ENCODE measurements around the gene ZBTB7C. TPM values are rescaled to one million over a fixed set of nuclear protein-coding genes. Genes with fewer than 3 reads are reported as not detected.

Gene ZBTB7C
- total RNA-seq, 4 donors from 2014 or later, result 38.2 to 92.3 (median 52.4) TPM

- TF ChIP-seq POLR2A (IDR thresholded peaks at IDR 0.05) (no peak), CTCF (IDR thresholded peaks at IDR 0.05) (peak in 2 of 6 experiments; percentile 5 to 23)
- Histone ChIP-seq H3K9me3 (no peaks in the 10 kb centered on the region), H3K4me3 (no peak overlapping the region), H3K27me3 (no peaks in the 10 kb centered on the region), H3K36me3 (no peaks in the 10 kb centered on the region), H3K27ac (no peak overlapping the region), H3K4me1 (peaks cover 0 to 26% (median 0%) of the 10 kb centered on the region in 3 donors)
- 75 to 87% methylated on average over 3 to 4 of the region's 5 CpGs for WGBS, 2 donors
- intact Hi-C loops (cut with DNase I), result no loop called here
- no peak for DNase-seq
These were observed 91.3 kb downstream of the ZBTB7C start for GRCh38 chr18:48317781-48318381.

GRCh38 chr18:48316177-48316576 lies 93.0 kb downstream of the ZBTB7C start:
- no peaks in the 10 kb centered on the region for H3K9me3 ChIP-seq
- no peak overlapping the region for H3K4me3 ChIP-seq
- DNase-seq, result no peak
- intact Hi-C loops (cut with DNase I), result no loop called here
- TF ChIP-seq POLR2A (IDR thresholded peaks at IDR 0.05), result no peak
- no peak for TF ChIP-seq CTCF (IDR thresholded peaks at IDR 0.05)
- H3K27me3 ChIP-seq, result no peaks in the 10 kb centered on the region
- WGBS, 2 donors, result 70 to 85% methylated on average over 3 of the region's 3 CpGs
- H3K36me3 ChIP-seq, result no peaks in the 10 kb centered on the region
- H3K4me1 ChIP-seq, result peaks cover 0 to 39% (median 3%) of the 10 kb centered on the region in 3 donors
- H3K27ac ChIP-seq, result no peak overlapping the region

GRCh38 chr18:48314690-48315089 lies 94.5 kb downstream of the ZBTB7C start:
- Histone ChIP-seq H3K36me3 (no peaks in the 10 kb centered on the region), H3K4me1 (peaks cover 0 to 39% (median 3%) of the 10 kb centered on the region in 3 donors), H3K27me3 (no peaks in the 10 kb centered on the region), H3K9me3 (no peaks in the 10 kb centered on the region), H3K4me3 (no peak overlapping the region), H3K27ac (no peak overlapping the region)
- intact Hi-C loops (cut with DNase I), result no loop called here
- WGBS, 2 donors, result 80% methylated on average over 1 of the region's 6 CpGs; no CpG with 5 or more reads in 1 of the 2 donors
- DNase-seq, result no peak
- no peak for TF ChIP-seq CTCF (IDR thresholded peaks at IDR 0.05)
- TF ChIP-seq POLR2A (IDR thresholded peaks at IDR 0.05), result no peak

- Histone ChIP-seq H3K4me3 (no peak overlapping the region), H3K27ac (no peak overlapping the region), H3K36me3 (no peaks in the 10 kb centered on the region), H3K9me3 (no peaks in the 10 kb centered on the region), H3K27me3 (no peaks in the 10 kb centered on the region), H3K4me1 (peaks cover 0 to 44% (median 3%) of the 10 kb centered on the region in 3 donors)
- no peak for DNase-seq
- intact Hi-C loops (cut with DNase I), result no loop called here
- 92% methylated on average over 5 to 6 of the region's 6 CpGs for WGBS, 2 donors
- no peak for TF ChIP-seq CTCF (IDR thresholded peaks at IDR 0.05)
- TF ChIP-seq POLR2A (IDR thresholded peaks at IDR 0.05), result no peak
These were observed 95.4 kb downstream of the ZBTB7C start for GRCh38 chr18:48313792-48314191.

- H3K27ac ChIP-seq, result peak overlapping the region in 1 of 4 donors; percentile 21
- no peaks in the 10 kb centered on the region for H3K9me3 ChIP-seq
- WGBS, 2 donors, result 61 to 73% methylated on average over 2 to 3 of the region's 5 CpGs
- intact Hi-C loops (cut with DNase I), result no loop called here
- H3K4me1 ChIP-seq, result peaks cover 14 to 44% (median 17%) of the 10 kb centered on the region in 3 donors
- no peak overlapping the region for H3K4me3 ChIP-seq
- DNase-seq, result no peak
- no peaks in the 10 kb centered on the region for H3K36me3 ChIP-seq
- TF ChIP-seq POLR2A (IDR thresholded peaks at IDR 0.05) (no peak), CTCF (IDR thresholded peaks at IDR 0.05) (no peak)
- no peaks in the 10 kb centered on the region for H3K27me3 ChIP-seq
These were observed 97.1 kb downstream of the ZBTB7C start for GRCh38 chr18:48312066-48312465.

Measured in esophagus squamous epithelium (tissue), 5 donors.